ENCODE results near the gene COMMD6.

Gene COMMD6

GRCh38 chr13:75493156-75493555 is 44.5 kb downstream of the COMMD6 start:
- no peak overlapping the region for H3K4me3 ChIP-seq (ENCODE audit: low read depth, low read length)
- no peak for TF ChIP-seq CTCF (IDR thresholded peaks at IDR 0.05; ENCODE audit: low read depth, low read length)

DNA sequence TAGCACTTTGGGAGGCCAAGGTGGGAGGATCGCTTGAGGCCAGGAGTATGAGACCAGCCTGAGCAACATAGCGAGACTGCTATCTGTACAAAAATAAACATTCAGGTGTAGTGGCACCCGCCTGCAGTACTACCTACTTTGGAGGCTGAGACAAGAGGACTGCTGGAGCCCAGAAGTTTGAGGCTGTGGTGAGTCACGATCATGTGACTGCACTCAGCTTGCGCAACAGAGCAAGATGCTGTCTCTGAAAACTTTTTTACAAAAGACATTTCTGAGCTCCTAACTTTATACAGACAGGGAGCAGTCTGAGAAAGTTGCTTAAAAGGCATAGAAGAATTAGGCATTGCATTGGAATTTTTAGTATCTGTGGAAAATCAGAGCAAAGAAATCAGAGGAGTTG is 45.3 kb downstream of the COMMD6 start:
- no peak overlapping the region for H3K4me3 ChIP-seq (ENCODE audit: low read depth, low read length)
- no peak for TF ChIP-seq CTCF (IDR thresholded peaks at IDR 0.05; ENCODE audit: low read depth, low read length)

GRCh38 chr13:75491376-75491775 is 46.3 kb downstream of the COMMD6 start:
- TF ChIP-seq CTCF (IDR thresholded peaks at IDR 0.05; ENCODE audit: low read depth, low read length): no peak
- H3K4me3 ChIP-seq (ENCODE audit: low read depth, low read length): no peak overlapping the region

DNA sequence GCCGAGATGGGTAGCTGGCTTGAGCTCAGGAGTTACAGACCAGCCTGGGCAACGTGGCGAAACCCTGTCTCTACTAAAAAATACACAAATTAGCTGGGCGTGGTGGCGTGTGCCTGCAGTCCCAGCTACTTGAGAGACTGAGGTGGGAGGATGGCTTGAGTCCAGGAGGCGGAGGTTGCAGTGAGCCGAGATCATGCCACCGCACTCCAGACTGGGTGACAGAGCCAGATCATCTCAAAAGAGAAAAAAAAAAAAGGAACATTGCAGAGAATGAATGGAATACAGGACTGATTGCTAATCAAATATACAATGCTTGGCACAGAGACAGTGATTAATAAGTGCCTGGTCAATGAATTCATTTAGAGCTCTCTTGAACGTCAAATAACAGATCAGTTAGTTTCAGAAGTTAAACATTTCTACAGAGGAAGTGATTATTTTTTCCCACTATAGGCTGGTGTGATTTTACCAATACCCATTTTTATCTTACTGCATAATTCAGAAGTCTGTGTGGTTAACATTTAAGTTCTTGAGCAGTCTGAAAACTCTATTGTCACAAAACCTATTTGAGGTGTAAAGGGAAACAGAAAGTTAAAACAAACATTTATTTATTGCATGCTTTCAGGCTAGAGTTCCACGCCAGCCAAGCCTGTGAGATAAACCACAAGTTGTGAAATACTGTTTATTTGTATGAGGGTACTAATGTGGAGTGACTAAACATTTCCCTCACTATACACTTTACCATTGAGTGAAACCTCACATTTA is 48.0 kb downstream of the COMMD6 start:
- TF ChIP-seq CTCF (IDR thresholded peaks at IDR 0.05; ENCODE audit: low read depth, low read length): no peak
- no peak overlapping the region for H3K4me3 ChIP-seq (ENCODE audit: low read depth, low read length)

- H3K4me3 ChIP-seq (ENCODE audit: low read depth, low read length): no peak overlapping the region
- no peak for TF ChIP-seq CTCF (IDR thresholded peaks at IDR 0.05; ENCODE audit: low read depth, low read length)
Measured at GRCh38 chr13:75486146-75487062, 51.2 kb downstream of the COMMD6 start.

- H3K4me3 ChIP-seq (ENCODE audit: low read depth, low read length): no peak overlapping the region
- TF ChIP-seq CTCF (IDR thresholded peaks at IDR 0.05; ENCODE audit: low read depth, low read length): no peak
Measured at GRCh38 chr13:75485286-75486062, 52.2 kb downstream of the COMMD6 start.

Data from WI38 (cell line).